Caco-2 (cell line): ENCODE measurements around the gene PRSS38. TPM values are rescaled to one million over a fixed set of nuclear protein-coding genes. Genes with fewer than 3 reads are reported as not detected.

Experiments
- BruUV-seq: library from RNA; stranded (reverse); fragments of 400-500 nt; replicated peaks from 2 replicates; lab custom pipeline; 2021; lab: Mats Ljungman, UMichigan
- CTCF ChIA-PET: fragments of 300-600 bp; sonication (Branson Sonifier 250); formaldehyde crosslinking; loops from one replicate; lab custom pipeline; 2022; ENCODE audit warnings: antibody characterized with exemption; lab: Charles Lee
- POLR2A ChIA-PET: fragments of 300-600 bp; sonication (Branson Sonifier 250); formaldehyde crosslinking; loops from one replicate; lab custom pipeline; 2022; ENCODE audit warnings: antibody characterized with exemption; lab: Charles Lee
- DNase-seq, 2 experiments: peaks; one replicate each; pipeline versions ENCODE4 v3.0.0 to v3.0.0-alpha.2; 2020 to 2022
- H3K27me3 ChIP-seq: replicated peaks from 2 replicates; pipeline ENCODE4 v1.6.0; 2011; ENCODE audit warnings: low read length; ENCODE audit not compliant: control insufficient read depth, insufficient read depth
- H3K36me3 ChIP-seq: 2 replicates; pipeline ENCODE4 v1.5.1; 2011; ENCODE audit warnings: low read length; ENCODE audit not compliant: control insufficient read depth, insufficient read depth
- H3K4me1 ChIP-seq: fragments of 250-450 bp; sonication (Bioruptor Pico); 2 replicates; pipeline ENCODE4 v1.5.1; 2020; ENCODE audit warnings: mild to moderate bottlenecking
- H3K4me3 ChIP-seq: 2 replicates; pipeline ENCODE4 v1.5.1; 2011; ENCODE audit warnings: low read depth, mild to moderate bottlenecking, control low read depth, low read length
- H3K9me3 ChIP-seq: fragments of 250-450 bp; sonication (Bioruptor Pico); 2 replicates; pipeline ENCODE4 v1.5.1; 2020; ENCODE audit warnings: mild to moderate bottlenecking, moderate library complexity
- H3K27ac Mint-ChIP-seq: one replicate; pipeline ENCODE4 v1.8.0; 2022; ENCODE audit warnings: mixed read lengths; ENCODE audit not compliant: unreplicated experiment
- H3K27me3 Mint-ChIP-seq: one replicate; pipeline ENCODE4 v1.8.0; 2022; ENCODE audit warnings: mixed read lengths; ENCODE audit not compliant: insufficient read depth, unreplicated experiment
- H3K36me3 Mint-ChIP-seq: one replicate; pipeline ENCODE4 v1.8.0; 2022; ENCODE audit warnings: mild to moderate bottlenecking, mixed read lengths; ENCODE audit not compliant: insufficient read depth, unreplicated experiment
- H3K4me1 Mint-ChIP-seq: one replicate; pipeline ENCODE4 v1.8.0; 2022; ENCODE audit warnings: low read depth, mixed read lengths; ENCODE audit not compliant: unreplicated experiment
- H3K4me3 Mint-ChIP-seq: one replicate; pipeline ENCODE4 v1.8.0; 2022; ENCODE audit warnings: mild to moderate bottlenecking, moderate library complexity, mixed read lengths; ENCODE audit not compliant: unreplicated experiment
- H3K9me3 Mint-ChIP-seq: one replicate; pipeline ENCODE4 v1.8.0; 2022; ENCODE audit warnings: mixed read lengths; ENCODE audit not compliant: unreplicated experiment
- CTCF ChIP-seq, 2 experiments: fragments of 200-600 bp in 1 of 2; IDR thresholded peaks; 1 replicate in 1 of 2; 2 replicates in 1 of 2; pipeline versions ENCODE4 v1.5.1 to v1.8.0; 2011 to 2022; ENCODE audit warnings: antibody characterized with exemption in 1 of 2, control low read depth in 1 of 2, inconsistent platforms in 1 of 2, low read depth in 1 of 2, low read length in 1 of 2, mild to moderate bottlenecking in 1 of 2, moderate library complexity in 1 of 2; ENCODE audit not compliant: insufficient read depth in 1 of 2, severe bottlenecking in 1 of 2, unreplicated experiment in 1 of 2
- intact Hi-C: fragments of 100-400 bp; cut with micrococcal nuclease; formaldehyde crosslinking; loops from one replicate; pipeline ENCODE4 v1.10.0; 2022; ENCODE audit not compliant: unreplicated experiment
- total RNA-seq: library from RNA; stranded (reverse); gene quantifications from 2 replicates; pipeline ENCODE4 v1.2.3, GENCODE V29; 2022

The PRSS38 gene
- total RNA-seq, 1 experiment from 2014 or later, result not detected

DNA sequence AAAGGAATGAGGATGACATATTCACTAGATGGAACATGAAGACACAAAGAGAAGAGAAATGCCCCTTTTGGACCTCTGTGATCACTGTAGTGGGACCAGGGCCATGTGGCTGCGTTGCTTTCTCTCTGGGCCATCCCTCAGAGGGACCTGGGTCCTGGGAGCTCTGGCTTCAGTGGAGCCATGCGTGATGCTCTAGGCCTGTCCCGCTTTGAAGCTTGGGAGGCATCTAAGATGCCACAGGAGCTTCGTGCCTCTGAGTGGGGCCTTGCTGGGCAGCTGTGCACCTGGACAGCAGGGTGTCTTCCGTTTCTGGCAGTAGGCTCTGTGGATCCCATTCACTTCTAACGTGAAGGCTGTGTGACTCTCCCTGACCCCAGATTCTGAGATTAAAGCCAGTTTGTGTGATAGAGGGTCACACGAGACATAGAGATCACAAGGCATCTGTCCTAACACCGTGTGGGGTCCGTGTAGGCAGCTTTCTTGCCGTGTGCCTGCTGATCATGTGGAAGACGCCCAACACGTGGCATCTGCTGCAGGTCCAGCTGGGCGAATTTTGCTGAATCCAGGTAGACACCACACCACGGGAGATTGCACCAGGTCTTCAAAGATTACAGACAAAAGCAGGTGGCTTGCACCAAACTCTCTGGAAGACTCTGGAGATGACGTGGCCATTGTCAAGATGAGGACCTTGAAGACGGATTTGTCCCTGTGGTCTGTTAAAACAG lies 17.2 kb upstream of the PRSS38 start:
- TF ChIP-seq CTCF (IDR thresholded peaks at IDR 0.05; ENCODE audit: insufficient read depth in 1 of 2, low read depth in 1 of 2, low read length in 1 of 2, severe bottlenecking in 1 of 2, unreplicated experiment in 1 of 2), result no peak
- no peaks in the 10 kb centered on the region for H3K9me3 Mint-ChIP-seq
- intact Hi-C loops, result no loop called here
- H3K4me3 ChIP-seq, result no peak overlapping the region
- no peak overlapping the region for H3K27ac Mint-ChIP-seq
- H3K36me3 Mint-ChIP-seq, result no peaks in the 10 kb centered on the region
- no peaks in the 10 kb centered on the region for H3K36me3 ChIP-seq
- H3K9me3 ChIP-seq, result no peaks in the 10 kb centered on the region
- DNase-seq, result no peak
- no peaks in the 10 kb centered on the region for H3K4me1 ChIP-seq
- no TSS peak for BruUV-seq
- POLR2A ChIA-PET, result no interaction called here
- no peak overlapping the region for H3K4me3 Mint-ChIP-seq
- H3K27me3 Mint-ChIP-seq, result peaks cover 5% of the 10 kb centered on the region
- CTCF ChIA-PET, result no interaction called here
- H3K27me3 ChIP-seq, result no peaks in the 10 kb centered on the region
- H3K4me1 Mint-ChIP-seq, result no peaks in the 10 kb centered on the region

GRCh38 chr1:227799756-227800155 lies 15.7 kb upstream of the PRSS38 start:
- TF ChIP-seq CTCF (IDR thresholded peaks at IDR 0.05; ENCODE audit: insufficient read depth in 1 of 2, low read depth in 1 of 2, low read length in 1 of 2, severe bottlenecking in 1 of 2, unreplicated experiment in 1 of 2), result no peak
- no TSS peak for BruUV-seq
- Mint-ChIP-seq H3K4me1 (no peaks in the 10 kb centered on the region), H3K27me3 (peaks cover 14% of the 10 kb centered on the region), H3K4me3 (no peak overlapping the region), H3K36me3 (no peaks in the 10 kb centered on the region), H3K27ac (no peak overlapping the region), H3K9me3 (no peaks in the 10 kb centered on the region)
- H3K36me3 ChIP-seq, result no peaks in the 10 kb centered on the region
- ChIA-PET CTCF (no interaction called here), POLR2A (no interaction called here)
- intact Hi-C loops, result no loop called here
- H3K9me3 ChIP-seq, result no peaks in the 10 kb centered on the region
- no peak overlapping the region for H3K4me3 ChIP-seq
- no peaks in the 10 kb centered on the region for H3K27me3 ChIP-seq
- H3K4me1 ChIP-seq, result no peaks in the 10 kb centered on the region
- no peak for DNase-seq

GRCh38 chr1:227803933-227804332 lies 11.5 kb upstream of the PRSS38 start:
- no peak overlapping the region for H3K4me3 Mint-ChIP-seq
- Histone ChIP-seq H3K4me3 (no peak overlapping the region), H3K4me1 (no peaks in the 10 kb centered on the region), H3K27me3 (no peaks in the 10 kb centered on the region), H3K9me3 (no peaks in the 10 kb centered on the region), H3K36me3 (no peaks in the 10 kb centered on the region)
- H3K36me3 Mint-ChIP-seq, result no peaks in the 10 kb centered on the region
- H3K27ac Mint-ChIP-seq, result no peak overlapping the region
- BruUV-seq, result no TSS peak
- CTCF ChIA-PET, result no interaction called here
- H3K27me3 Mint-ChIP-seq, result peaks cover 17% of the 10 kb centered on the region
- H3K9me3 Mint-ChIP-seq, result peaks cover 11% of the 10 kb centered on the region
- no peak for DNase-seq
- POLR2A ChIA-PET, result no interaction called here
- no peaks in the 10 kb centered on the region for H3K4me1 Mint-ChIP-seq
- intact Hi-C loops, result no loop called here
- TF ChIP-seq CTCF (IDR thresholded peaks at IDR 0.05; ENCODE audit: insufficient read depth in 1 of 2, low read depth in 1 of 2, low read length in 1 of 2, severe bottlenecking in 1 of 2, unreplicated experiment in 1 of 2), result no peak
